HCT116 (cell line): ENCODE data around the gene SH3YL1.

ENCODE experiments used
- CTCF ChIP-seq, 3 experiments: fragments of 200-600 bp in 1 of 3; sonication (generic) in 1 of 3; IDR thresholded peaks in 2 of 3; conservative IDR thresholded peaks in 1 of 3; 2 replicates each; pipeline ENCODE4 v1.5.1; 2012 to 2017; ENCODE audit warnings: low read depth in 2 of 3, low read length in 2 of 3, antibody characterized with exemption in 1 of 3, borderline replicate concordance in 1 of 3, control low read depth in 1 of 3, mild to moderate bottlenecking in 1 of 3, mixed read lengths in 1 of 3, mixed run types in 1 of 3, moderate library complexity in 1 of 3; ENCODE audit not compliant: insufficient read depth in 1 of 3
- EZH2 ChIP-seq: fragments of 200-600 bp; sonication (generic); IDR thresholded peaks from 2 replicates; pipeline ENCODE4 v1.6.1; 2017; ENCODE audit warnings: antibody characterized with exemption, mixed run types
- FOSL1 ChIP-seq: IDR thresholded peaks from 2 replicates; pipeline ENCODE4 v1.6.1; 2012; ENCODE audit warnings: low read depth
- JUND ChIP-seq: IDR thresholded peaks from 2 replicates; pipeline ENCODE4 v1.6.1; 2012
- TCF7L2 ChIP-seq: IDR thresholded peaks from 2 replicates; pipeline ENCODE4 v1.7.0; 2011; ENCODE audit warnings: borderline replicate concordance, inconsistent platforms; ENCODE audit not compliant: insufficient read depth, insufficient read length; ENCODE audit errors: extremely low read depth

- TF ChIP-seq CTCF (IDR thresholded peaks at IDR 0.05 in 2 of 3, conservative IDR thresholded peaks at IDR 0.05 in 1 of 3; ENCODE audit: borderline replicate concordance in 1 of 3, insufficient read depth in 1 of 3, low read depth in 2 of 3, low read length in 2 of 3) (no peak), JUND (no peak), TCF7L2 (no peak), EZH2 (no peak), FOSL1 (no peak)
Measured at GRCh38 chr2:287911-288757, 24.3 kb upstream of the SH3YL1 start, which contains the start of gene ALKAL2.
